ENCODE measurements around the gene PPM1M. TPM values are rescaled to one million over a fixed set of nuclear protein-coding genes. Genes with fewer than 3 reads are reported as not detected.

The PPM1M gene
- total and polyA plus RNA-seq, 2 experiments from 2014 or later = 2.2 to 4.0 TPM

DNA sequence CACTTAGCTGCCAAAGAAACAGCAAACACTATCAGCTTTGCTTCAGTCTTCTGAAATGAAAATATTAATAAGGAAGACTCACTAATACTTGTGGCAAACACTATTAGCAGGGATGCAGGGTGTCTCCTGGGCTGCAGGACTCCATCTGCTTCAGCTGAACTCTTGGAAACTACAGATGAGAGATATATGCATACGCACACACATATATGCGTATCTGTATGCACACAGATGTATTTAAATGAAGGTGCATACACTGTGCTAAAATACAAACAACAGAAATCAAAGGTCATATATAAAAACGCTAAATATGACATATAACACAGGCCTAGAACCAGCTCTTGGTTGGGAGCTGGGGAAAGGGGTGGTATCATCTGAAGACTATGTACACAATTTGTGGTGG is 10.6 kb downstream of the PPM1M start:
- no peaks in the 10 kb centered on the region for H3K9me2 ChIP-seq (ENCODE audit: insufficient read depth)
- no peak overlapping the region for H3K27ac ChIP-seq (ENCODE audit: low read depth)
- H3K9me3 Mint-ChIP-seq = no peaks in the 10 kb centered on the region
- peaks cover 3% of the 10 kb centered on the region for H3K27me3 Mint-ChIP-seq (ENCODE audit: insufficient read depth, low read depth, poor library complexity)
- TF ChIP-seq EZH2phosphoT487 (IDR thresholded peaks at IDR 0.05; ENCODE audit: unreplicated experiment) = no peak
- no peak for TF ChIP-seq CREB1 (CRISPR knock-in tag; IDR thresholded peaks at IDR 0.05; ENCODE audit: low read depth)
- no peak for TF ChIP-seq ZNF331 (CRISPR knock-in tag; IDR thresholded peaks at IDR 0.05; ENCODE audit: low read depth)
- TF ChIP-seq, protein P1, sequence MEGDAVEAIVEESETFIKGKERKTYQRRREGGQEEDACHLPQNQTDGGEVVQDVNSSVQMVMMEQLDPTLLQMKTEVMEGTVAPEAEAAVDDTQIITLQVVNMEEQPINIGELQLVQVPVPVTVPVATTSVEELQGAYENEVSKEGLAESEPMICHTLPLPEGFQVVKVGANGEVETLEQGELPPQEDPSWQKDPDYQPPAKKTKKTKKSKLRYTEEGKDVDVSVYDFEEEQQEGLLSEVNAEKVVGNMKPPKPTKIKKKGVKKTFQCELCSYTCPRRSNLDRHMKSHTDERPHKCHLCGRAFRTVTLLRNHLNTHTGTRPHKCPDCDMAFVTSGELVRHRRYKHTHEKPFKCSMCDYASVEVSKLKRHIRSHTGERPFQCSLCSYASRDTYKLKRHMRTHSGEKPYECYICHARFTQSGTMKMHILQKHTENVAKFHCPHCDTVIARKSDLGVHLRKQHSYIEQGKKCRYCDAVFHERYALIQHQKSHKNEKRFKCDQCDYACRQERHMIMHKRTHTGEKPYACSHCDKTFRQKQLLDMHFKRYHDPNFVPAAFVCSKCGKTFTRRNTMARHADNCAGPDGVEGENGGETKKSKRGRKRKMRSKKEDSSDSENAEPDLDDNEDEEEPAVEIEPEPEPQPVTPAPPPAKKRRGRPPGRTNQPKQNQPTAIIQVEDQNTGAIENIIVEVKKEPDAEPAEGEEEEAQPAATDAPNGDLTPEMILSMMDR (conservative IDR thresholded peaks at IDR 0.05; ENCODE audit: low read depth in 2 of 2) = no peak
- TF ChIP-seq, protein P2, sequence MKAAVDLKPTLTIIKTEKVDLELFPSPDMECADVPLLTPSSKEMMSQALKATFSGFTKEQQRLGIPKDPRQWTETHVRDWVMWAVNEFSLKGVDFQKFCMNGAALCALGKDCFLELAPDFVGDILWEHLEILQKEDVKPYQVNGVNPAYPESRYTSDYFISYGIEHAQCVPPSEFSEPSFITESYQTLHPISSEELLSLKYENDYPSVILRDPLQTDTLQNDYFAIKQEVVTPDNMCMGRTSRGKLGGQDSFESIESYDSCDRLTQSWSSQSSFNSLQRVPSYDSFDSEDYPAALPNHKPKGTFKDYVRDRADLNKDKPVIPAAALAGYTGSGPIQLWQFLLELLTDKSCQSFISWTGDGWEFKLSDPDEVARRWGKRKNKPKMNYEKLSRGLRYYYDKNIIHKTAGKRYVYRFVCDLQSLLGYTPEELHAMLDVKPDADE (IDR thresholded peaks at IDR 0.05) = no peak
- TF ChIP-seq ZNF114 (CRISPR knock-in tag; IDR thresholded peaks at IDR 0.05) = no peak
- no peak for TF ChIP-seq STAT1 (IDR thresholded peaks at IDR 0.05; ENCODE audit: unreplicated experiment)
- TF ChIP-seq EZH2 (IDR thresholded peaks at IDR 0.05; ENCODE audit: low read depth, unreplicated experiment) = no peak
- no peak for TF ChIP-seq JUNB (IDR thresholded peaks at IDR 0.05; ENCODE audit: unreplicated experiment)
- peaks cover 35% of the 10 kb centered on the region for H4K20me1 ChIP-seq (replicated peaks; ENCODE audit: insufficient read depth)
- peaks cover 18% of the 10 kb centered on the region for H3F3A ChIP-seq (replicated peaks; ENCODE audit: low read depth)
- H3K4me1 Mint-ChIP-seq = no peaks in the 10 kb centered on the region
- no peak overlapping the region for H3K4me3 Mint-ChIP-seq
- no peaks in the 10 kb centered on the region for H3K27me3 ChIP-seq (ENCODE audit: insufficient read depth)
- no peaks in the 10 kb centered on the region for H3K4me1 ChIP-seq (ENCODE audit: insufficient read depth)
- no peak overlapping the region for H2AFZ ChIP-seq
- no peak overlapping the region for H3K27ac Mint-ChIP-seq
- no peak overlapping the region for H3K4me2 ChIP-seq
- DNase-seq (ENCODE audit: low spot score) (no peak), ATAC-seq (no peak)
- no peak overlapping the region for H3K4me3 ChIP-seq
- H3K36me3 ChIP-seq (ENCODE audit: insufficient read depth) = peaks cover 68% of the 10 kb centered on the region
- 0 out of 2 replicates have a peak, but pooled peaks cover 12% of the 10 kb centered on the region for H3K79me2 ChIP-seq (replicated peaks; ENCODE audit: insufficient read depth)
- peaks cover 89% of the 10 kb centered on the region for H3K36me3 Mint-ChIP-seq (ENCODE audit: low read depth)

DNA sequence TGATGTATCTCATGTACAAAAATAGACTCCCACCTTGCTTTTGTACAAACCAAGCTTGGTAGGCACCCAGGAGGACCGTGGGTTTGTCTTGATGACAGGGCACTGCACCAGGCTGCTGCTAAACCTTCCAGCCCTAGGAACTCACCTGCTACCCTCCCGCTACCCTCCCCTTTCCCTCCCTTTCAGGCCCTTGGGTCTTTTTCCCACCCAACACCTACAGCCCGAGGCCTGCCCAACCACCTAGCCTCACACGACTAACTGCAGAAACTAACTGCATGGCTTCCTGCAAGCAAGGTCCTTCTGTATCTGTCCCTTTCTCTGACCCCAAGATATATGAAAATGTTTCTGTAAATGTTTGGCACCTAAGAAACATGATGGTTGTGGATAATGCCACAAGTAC is 11.1 kb downstream of the PPM1M start:
- H3F3A ChIP-seq (replicated peaks; ENCODE audit: low read depth) = peaks cover 15% of the 10 kb centered on the region
- H3K27me3 ChIP-seq (ENCODE audit: insufficient read depth) = no peaks in the 10 kb centered on the region
- no peaks in the 10 kb centered on the region for H3K9me2 ChIP-seq (ENCODE audit: insufficient read depth)
- H3K4me3 Mint-ChIP-seq = no peak overlapping the region
- peaks cover 94% of the 10 kb centered on the region for H3K36me3 Mint-ChIP-seq (ENCODE audit: low read depth)
- ATAC-seq (no peak), DNase-seq (ENCODE audit: low spot score) (no peak)
- no peak overlapping the region for H3K4me3 ChIP-seq
- H3K27ac ChIP-seq (ENCODE audit: low read depth) = no peak overlapping the region
- no peak overlapping the region for H3K27ac Mint-ChIP-seq
- no peak overlapping the region for H3K4me2 ChIP-seq
- peaks cover 72% of the 10 kb centered on the region for H3K36me3 ChIP-seq (ENCODE audit: insufficient read depth)
- peaks cover 3% of the 10 kb centered on the region for H3K27me3 Mint-ChIP-seq (ENCODE audit: insufficient read depth, low read depth, poor library complexity)
- peaks cover 38% of the 10 kb centered on the region for H4K20me1 ChIP-seq (replicated peaks; ENCODE audit: insufficient read depth)
- H3K9me3 Mint-ChIP-seq = no peaks in the 10 kb centered on the region
- TF ChIP-seq NANOG (IDR thresholded peaks at IDR 0.05; ENCODE audit: borderline replicate concordance) = no peak
- TF ChIP-seq CREB1 (CRISPR knock-in tag; IDR thresholded peaks at IDR 0.05; ENCODE audit: low read depth) = no peak
- no peak for TF ChIP-seq JUNB (IDR thresholded peaks at IDR 0.05; ENCODE audit: unreplicated experiment)
- TF ChIP-seq, protein P2 (IDR thresholded peaks at IDR 0.05) = no peak
- TF ChIP-seq ZNF114 (CRISPR knock-in tag; IDR thresholded peaks at IDR 0.05) = no peak
- TF ChIP-seq STAT1 (IDR thresholded peaks at IDR 0.05; ENCODE audit: unreplicated experiment) = no peak
- no peak for TF ChIP-seq ZNF331 (CRISPR knock-in tag; IDR thresholded peaks at IDR 0.05; ENCODE audit: low read depth)
- no peak for TF ChIP-seq EZH2phosphoT487 (IDR thresholded peaks at IDR 0.05; ENCODE audit: unreplicated experiment)
- H3K79me2 ChIP-seq (replicated peaks; ENCODE audit: insufficient read depth) = peaks cover 14% of the 10 kb centered on the region
- H3K4me1 ChIP-seq (ENCODE audit: insufficient read depth) = no peaks in the 10 kb centered on the region
- no peak overlapping the region for H2AFZ ChIP-seq
- no peaks in the 10 kb centered on the region for H3K4me1 Mint-ChIP-seq

Data from GM23338 (cell line).